Stomach (tissue), 9 donors: ENCODE data around the gene ERC1. TPM values are rescaled to one million over a fixed set of nuclear protein-coding genes. Genes with fewer than 3 reads are reported as not detected.
"Not testable (repeated sequence)": the region's sequence is repeated elsewhere in the genome, so short reads cannot be mapped to it uniquely, and the experiment has no call there.

Experiments
- DNase-seq, 2 donors: peaks; one replicate each; pipeline versions ENCODE4 v3.0.0 to v3.0.0-alpha.2; 2013 to 2019
- H3K27ac ChIP-seq, 5 donors: fragments of 200-600 bp in 4 of 5; sonication (generic) in 4 of 5; one replicate each; pipeline ENCODE4 v1.5.1; 2013 to 2019; ENCODE audit warnings: mild to moderate bottlenecking in 1 of 5, moderate library complexity in 1 of 5
- H3K27me3 ChIP-seq, 3 donors: fragments of 200-600 bp; sonication (generic); one replicate each; pipeline ENCODE4 v1.5.1; 2017 to 2019; ENCODE audit warnings: mixed run types in 1 of 3
- H3K36me3 ChIP-seq, 4 donors: fragments of 200-600 bp; sonication (generic); 1 replicate in 3 of 4; 2 replicates in 1 of 4; pipeline ENCODE4 v1.5.1; 2016 to 2019
- H3K4me1 ChIP-seq, 4 donors: fragments of 200-600 bp; sonication (generic); one replicate each; pipeline ENCODE4 v1.5.1; 2016 to 2019
- H3K4me3 ChIP-seq, 4 donors: fragments of 200-600 bp; sonication (generic) in 3 of 4; one replicate each; pipeline ENCODE4 v1.5.1; 2016 to 2019; ENCODE audit warnings: mild to moderate bottlenecking in 1 of 4
- H3K9me3 ChIP-seq, 4 donors: fragments of 200-600 bp; sonication (generic); one replicate each; pipeline ENCODE4 v1.5.1; 2016 to 2019
- EP300 ChIP-seq: sonication (generic); formaldehyde crosslinking; IDR thresholded peaks from one replicate; pipeline ENCODE4 v1.6.1; 2017; ENCODE audit warnings: antibody characterized with exemption
- POLR2A ChIP-seq, 4 donors: fragments of 450-650 bp; IDR thresholded peaks; one replicate each; pipeline ENCODE4 v1.6.1; 2016; ENCODE audit warnings: antibody characterized with exemption in 4 of 4, control low read depth in 2 of 4, mild to moderate bottlenecking in 1 of 4, moderate library complexity in 1 of 4
- POLR2AphosphoS5 ChIP-seq, 3 donors: sonication (generic); formaldehyde crosslinking; IDR thresholded peaks; one replicate each; pipeline ENCODE4 v1.6.1; 2016; ENCODE audit warnings: antibody characterized with exemption in 3 of 3
- WGBS, 5 donors: extraction: QIAGEN DNeasy Blood & Tissue Kit in 3 of 5; methylation state at CpG; one replicate each; pipeline versions ENCODE4 v1.1.5 to v1.1.7; 2013 to 2018; 5-methylcytosine and 5-hydroxymethylcytosine counted together
- intact Hi-C: fragments of 100-400 bp; cut with DNase I; formaldehyde crosslinking; loops from one replicate; pipeline ENCODE4 v1.15.1; 2023; ENCODE audit warnings: low total_unique reads
- polyA plus RNA-seq, 3 donors: library from polyadenylated mRNA; stranded (reverse); fragments of 200-250 nt; gene quantifications; one replicate each; pipeline ENCODE4 v1.2.3, GENCODE V29; 2013
- total RNA-seq, 5 donors: library from RNA; depleted of rRNA; stranded (reverse); fragments of >200 nt; gene quantifications; one replicate each; pipeline versions ENCODE4 v1.1.0 to v1.2.3, GENCODE V29; 2014 to 2016
- TF ChIP-seq, protein P1 (sequence below), 7 experiments: fragments of 450-650 bp in 4 of 7; fragments of 200-600 bp in 3 of 7; sonication (generic) in 3 of 7; IDR thresholded peaks; one replicate each; pipeline ENCODE4 v1.5.1; 2016 to 2019; ENCODE audit warnings: antibody characterized with exemption in 7 of 7, control low read depth in 2 of 7, mild to moderate bottlenecking in 1 of 7
- donor health status: healthy with polysubstance abuse.
- donor health status: Bipolar disorder and iron deficiency.
- donor health status: healthy.

Gene ERC1
- total and polyA plus RNA-seq, 8 donors, result 3.8 to 69.4 (median 51.6) TPM

DNA sequence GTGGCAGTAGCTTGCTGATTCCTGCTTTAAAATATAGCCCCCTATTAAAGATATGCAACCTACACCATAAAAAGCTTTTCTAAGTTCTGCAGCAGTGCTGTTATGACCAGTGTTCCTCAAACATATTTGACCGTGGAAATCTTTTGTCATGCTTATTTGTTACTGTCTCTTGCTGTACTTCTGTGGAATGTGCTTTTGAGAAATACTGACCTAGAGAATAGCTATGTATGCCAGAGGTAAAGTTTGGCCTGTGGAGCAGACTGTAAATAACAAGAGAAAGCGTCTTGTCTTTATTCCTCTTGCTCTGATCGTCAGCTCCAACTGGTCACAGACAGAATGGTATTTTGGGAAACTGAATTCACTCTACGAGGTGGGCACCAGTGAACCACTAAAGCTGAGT lies 364.4 kb downstream of the ERC1 start:
- WGBS, 5 donors, result 87 to 97% (median 92%) methylated on average over 4 of the region's 4 CpGs

DNA sequence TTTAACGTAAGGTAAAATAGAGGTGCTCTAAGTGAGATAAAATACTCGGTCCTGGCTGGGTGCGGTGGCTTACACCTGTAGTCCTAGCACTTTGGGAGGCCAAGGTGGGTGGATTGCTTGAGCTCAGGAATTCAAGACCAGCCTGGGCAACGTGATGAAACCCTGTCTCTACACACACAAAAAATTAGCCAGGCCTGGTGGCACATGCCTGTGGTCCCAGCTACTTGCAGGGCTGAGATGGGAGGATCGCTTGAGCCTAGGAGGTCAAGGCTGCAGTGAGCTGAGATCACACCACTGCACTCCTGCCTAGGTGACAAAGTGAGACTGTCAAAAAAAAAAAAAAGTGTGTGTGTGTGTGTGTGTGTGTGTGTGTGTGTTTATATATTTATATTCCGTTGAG lies 364.8 kb downstream of the ERC1 start:
- intact Hi-C loops, H3K36me3 ChIP-seq, H3K4me3 ChIP-seq, H3K9me3 ChIP-seq, DNase-seq, H3K27ac ChIP-seq, H3K27me3 ChIP-seq: not testable (repeated sequence)
- H3K4me1 ChIP-seq, result peaks cover 0 to 11% (median 3%) of the 10 kb centered on the region in 4 donors
- WGBS, 5 donors, result 77 to 94% (median 92%) methylated on average over 6 of the region's 6 CpGs

More for the DNA sequence above, 364.4 kb downstream of the ERC1 start:
- no peak overlapping the region for H3K4me3 ChIP-seq
- no peak overlapping the region for H3K27ac ChIP-seq
- H3K4me1 ChIP-seq, result peaks cover 0 to 15% (median 3%) of the 10 kb centered on the region in 4 donors
- intact Hi-C loops, result no loop called here
- no peaks in the 10 kb centered on the region for H3K9me3 ChIP-seq
- no peak for DNase-seq
- H3K27me3 ChIP-seq, result no peaks in the 10 kb centered on the region
- no peak for TF ChIP-seq EP300
- TF ChIP-seq, protein P1, sequence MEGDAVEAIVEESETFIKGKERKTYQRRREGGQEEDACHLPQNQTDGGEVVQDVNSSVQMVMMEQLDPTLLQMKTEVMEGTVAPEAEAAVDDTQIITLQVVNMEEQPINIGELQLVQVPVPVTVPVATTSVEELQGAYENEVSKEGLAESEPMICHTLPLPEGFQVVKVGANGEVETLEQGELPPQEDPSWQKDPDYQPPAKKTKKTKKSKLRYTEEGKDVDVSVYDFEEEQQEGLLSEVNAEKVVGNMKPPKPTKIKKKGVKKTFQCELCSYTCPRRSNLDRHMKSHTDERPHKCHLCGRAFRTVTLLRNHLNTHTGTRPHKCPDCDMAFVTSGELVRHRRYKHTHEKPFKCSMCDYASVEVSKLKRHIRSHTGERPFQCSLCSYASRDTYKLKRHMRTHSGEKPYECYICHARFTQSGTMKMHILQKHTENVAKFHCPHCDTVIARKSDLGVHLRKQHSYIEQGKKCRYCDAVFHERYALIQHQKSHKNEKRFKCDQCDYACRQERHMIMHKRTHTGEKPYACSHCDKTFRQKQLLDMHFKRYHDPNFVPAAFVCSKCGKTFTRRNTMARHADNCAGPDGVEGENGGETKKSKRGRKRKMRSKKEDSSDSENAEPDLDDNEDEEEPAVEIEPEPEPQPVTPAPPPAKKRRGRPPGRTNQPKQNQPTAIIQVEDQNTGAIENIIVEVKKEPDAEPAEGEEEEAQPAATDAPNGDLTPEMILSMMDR (IDR thresholded peaks at IDR 0.05), result no peak
- TF ChIP-seq POLR2AphosphoS5 (IDR thresholded peaks at IDR 0.05), result no peak
- TF ChIP-seq POLR2A (IDR thresholded peaks at IDR 0.05), result no peak
- H3K36me3 ChIP-seq, result no peaks in the 10 kb centered on the region

DNA sequence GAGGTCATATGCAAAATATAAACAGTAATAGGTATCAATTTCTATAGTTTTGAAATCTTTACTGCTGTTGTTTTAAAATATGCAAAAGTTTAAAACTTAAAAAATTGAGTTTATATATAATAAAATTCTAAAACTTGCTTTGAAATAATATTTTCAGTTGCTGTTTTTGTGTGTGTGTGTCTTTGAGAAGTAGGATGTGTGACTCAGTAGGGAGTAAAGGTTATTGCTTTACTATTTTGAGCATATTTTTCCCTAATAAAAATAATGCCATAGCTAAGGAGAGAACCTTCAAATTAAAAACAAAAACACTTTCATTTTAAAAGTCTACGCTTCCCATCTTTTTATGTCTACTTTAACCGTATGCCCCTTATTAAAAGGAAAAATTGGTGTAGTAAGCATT lies 365.3 kb downstream of the ERC1 start:
- intact Hi-C loops, result no loop called here
- Histone ChIP-seq H3K9me3 (no peaks in the 10 kb centered on the region), H3K27ac (no peak overlapping the region), H3K36me3 (no peaks in the 10 kb centered on the region), H3K4me1 (peaks cover 0 to 11% (median 3%) of the 10 kb centered on the region in 4 donors), H3K27me3 (no peaks in the 10 kb centered on the region), H3K4me3 (no peak overlapping the region)
- no peak for DNase-seq
- 70 to 98% (median 94%) methylated on average over 2 of the region's 2 CpGs for WGBS, 5 donors
- TF ChIP-seq POLR2AphosphoS5 (IDR thresholded peaks at IDR 0.05) (no peak), EP300 (no peak), POLR2A (IDR thresholded peaks at IDR 0.05) (no peak)
- TF ChIP-seq, protein P1 (IDR thresholded peaks at IDR 0.05), result no peak

DNA sequence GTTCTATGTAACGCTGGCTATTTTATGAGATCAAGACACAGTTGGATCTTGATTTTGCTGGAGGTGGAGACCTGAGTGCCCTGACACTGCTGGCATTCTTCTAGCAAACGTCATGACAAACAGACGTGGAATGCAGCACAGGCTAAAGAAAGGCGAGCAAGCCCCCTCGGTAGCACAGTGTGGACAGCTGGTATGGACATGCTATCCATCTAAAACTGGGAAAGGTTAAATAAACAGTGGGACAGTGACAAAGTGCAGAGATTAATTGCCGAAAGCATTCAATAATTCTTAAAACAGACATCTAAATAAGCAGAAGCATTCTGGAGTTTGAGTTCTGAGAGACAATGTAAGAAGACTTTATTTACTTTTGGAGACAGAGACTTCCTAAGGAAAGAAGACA lies 366.1 kb downstream of the ERC1 start:
- H3K27me3 ChIP-seq, result no peaks in the 10 kb centered on the region
- TF ChIP-seq EP300 (no peak), POLR2AphosphoS5 (IDR thresholded peaks at IDR 0.05) (no peak), POLR2A (IDR thresholded peaks at IDR 0.05) (no peak)
- TF ChIP-seq, protein P1 (IDR thresholded peaks at IDR 0.05), result no peak
- H3K27ac ChIP-seq, result no peak overlapping the region
- H3K9me3 ChIP-seq, result no peaks in the 10 kb centered on the region
- intact Hi-C loops, result no loop called here
- no peak overlapping the region for H3K4me3 ChIP-seq
- DNase-seq, result no peak
- H3K36me3 ChIP-seq, result no peaks in the 10 kb centered on the region
- WGBS, 5 donors, result 52 to 74% (median 66%) methylated on average over 6 of the region's 6 CpGs
- peaks cover 0 to 11% (median 3%) of the 10 kb centered on the region in 4 donors for H3K4me1 ChIP-seq

DNA sequence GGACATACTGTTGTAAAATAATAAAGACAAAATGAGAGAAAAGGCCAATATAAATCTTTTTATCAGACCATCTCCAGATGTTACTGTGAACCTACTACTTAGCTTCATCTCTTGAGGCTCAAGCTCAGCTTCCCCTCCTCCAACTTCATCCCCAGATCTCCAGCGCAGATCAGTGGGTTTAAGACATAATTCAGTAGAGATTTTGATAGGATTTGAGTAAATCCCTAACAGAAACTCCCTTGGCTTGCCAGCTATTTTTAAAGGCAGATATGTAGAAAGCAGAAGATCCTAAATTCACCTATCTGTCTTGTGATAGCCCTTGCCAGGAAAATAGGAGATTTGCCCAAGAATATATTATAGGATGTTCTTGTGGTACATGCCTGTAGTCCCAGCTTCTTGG lies 366.7 kb downstream of the ERC1 start:
- WGBS, 5 donors, result 78 to 90% (median 88%) methylated on average over 1 of the region's 1 CpG
- H3K4me1 ChIP-seq, result peaks cover 0 to 11% (median 3%) of the 10 kb centered on the region in 4 donors
- no peaks in the 10 kb centered on the region for H3K27me3 ChIP-seq
- intact Hi-C loops, result no loop called here
- no peak for DNase-seq
- H3K27ac ChIP-seq, result no peak overlapping the region
- no peaks in the 10 kb centered on the region for H3K36me3 ChIP-seq
- no peaks in the 10 kb centered on the region for H3K9me3 ChIP-seq
- TF ChIP-seq, protein P1 (IDR thresholded peaks at IDR 0.05), result no peak
- TF ChIP-seq POLR2A (IDR thresholded peaks at IDR 0.05), result no peak
- no peak for TF ChIP-seq EP300
- no peak for TF ChIP-seq POLR2AphosphoS5 (IDR thresholded peaks at IDR 0.05)
- H3K4me3 ChIP-seq, result no peak overlapping the region
